HG02852 (cell line): ENCODE measurements around the gene PIEZO1.
A peak's percentile ranks its signal among the peaks of the same experiment; 100 is the strongest.
"Not testable (repeated sequence)": the region's sequence is repeated elsewhere in the genome, so short reads cannot be mapped to it uniquely, and the experiment has no call there.

Experiments
- ATAC-seq: cut with Tn5 transposase; IDR thresholded peaks from one replicate; pipeline ENCODE4 v1.9.1; 2021; ENCODE audit warnings: mild to moderate bottlenecking, moderate library complexity; ENCODE audit not compliant: unreplicated experiment

Gene PIEZO1

DNA sequence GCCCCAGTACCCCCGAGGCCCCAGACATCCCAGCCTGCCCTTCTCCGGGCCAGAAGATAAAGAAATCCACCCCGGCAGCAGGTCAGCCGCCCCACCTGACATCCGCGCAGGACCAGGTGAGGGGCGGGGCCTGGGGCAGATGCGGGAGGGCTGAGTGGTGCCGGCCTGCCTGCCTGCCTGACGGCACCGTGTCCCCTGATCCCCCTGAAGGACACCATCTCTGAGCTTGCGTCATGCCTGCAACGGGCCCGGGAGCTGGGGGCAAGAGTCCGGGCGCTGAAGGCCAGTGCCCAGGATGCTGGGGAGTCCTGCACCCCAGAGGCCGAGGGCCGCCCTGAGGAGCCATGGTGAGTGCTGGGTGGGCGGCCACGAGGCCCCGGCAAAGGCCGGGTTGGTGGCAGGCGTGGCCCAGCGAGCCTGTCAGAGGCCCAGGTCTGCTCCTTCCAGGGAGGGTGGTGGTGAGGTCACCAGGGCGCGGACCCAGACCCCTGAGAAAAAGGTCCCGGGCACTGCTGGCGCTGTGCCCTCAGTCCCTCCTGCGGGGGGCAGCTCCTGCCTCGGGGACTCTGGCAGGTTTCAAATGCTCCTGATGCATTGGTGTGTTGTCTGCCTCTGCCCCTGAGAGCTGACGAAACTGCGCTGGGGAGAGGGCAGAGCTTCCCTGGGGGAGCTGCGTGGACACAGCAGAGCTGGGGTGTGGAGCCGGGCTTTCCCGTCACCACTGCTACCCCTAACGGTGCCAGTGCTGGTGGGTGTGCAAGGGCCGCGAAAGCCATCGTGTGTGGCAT is 19.7 kb upstream of the PIEZO1 start:
- ATAC-seq = no peak

DNA sequence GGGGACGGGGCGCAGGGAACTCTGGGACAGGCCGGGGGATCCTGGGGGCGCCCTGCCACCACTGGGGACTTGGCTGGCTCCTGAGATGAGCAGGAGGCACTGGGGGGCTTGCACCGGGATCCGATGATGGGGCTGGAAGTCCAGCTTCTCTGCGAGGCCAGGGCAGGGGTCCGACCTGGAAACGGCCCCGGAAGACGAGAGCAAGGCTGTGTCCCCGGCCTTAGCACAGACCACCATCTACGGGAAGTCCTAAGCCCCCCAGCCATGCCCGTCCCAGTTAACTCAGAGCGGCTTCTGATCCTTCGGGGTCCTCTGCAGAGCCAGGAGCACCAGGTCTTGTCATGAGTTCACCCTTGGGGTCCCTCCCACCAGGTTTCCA is 19.1 kb upstream of the PIEZO1 start:
- ATAC-seq = no peak

DNA sequence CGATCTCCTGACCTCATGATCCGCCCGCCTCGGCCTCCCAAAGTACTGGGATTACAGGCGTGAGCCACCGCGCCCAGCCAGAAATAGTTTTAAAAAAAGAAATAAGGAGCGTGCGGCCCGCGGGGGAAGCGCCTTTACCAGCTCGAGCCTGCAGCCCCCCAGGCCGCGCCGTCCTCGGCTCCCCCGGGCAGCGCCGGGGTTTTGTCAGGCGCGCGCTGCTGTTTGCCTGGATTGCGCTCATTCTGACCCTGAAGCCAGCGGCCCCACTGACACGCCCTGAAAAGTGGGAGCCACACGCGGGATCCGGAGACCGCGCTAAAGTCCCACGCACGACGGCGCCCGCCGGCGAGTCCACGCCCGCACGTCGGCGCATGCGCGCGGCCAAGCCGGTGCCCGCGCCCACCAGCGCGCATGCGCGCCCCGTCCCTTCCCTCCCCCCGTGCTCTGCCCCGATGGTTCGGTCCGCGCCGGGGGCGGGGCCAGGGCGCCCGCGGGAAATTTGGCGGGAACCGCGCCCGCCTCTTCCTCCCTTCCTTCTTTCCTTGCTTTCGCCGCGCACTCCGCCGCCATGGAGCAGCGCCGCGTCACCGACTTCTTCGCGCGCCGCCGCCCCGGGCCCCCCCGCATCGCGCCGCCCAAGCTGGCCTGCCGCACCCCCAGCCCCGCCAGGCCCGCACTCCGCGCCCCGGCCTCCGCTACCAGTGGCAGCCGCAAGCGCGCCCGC is 18.4 kb upstream of the PIEZO1 start, which contains the start of gene CDT1:
Gene CDT1 (plus strand): TSS at position 526 of the 724 bp plus-strand sequence. CDS start 43 bp downstream, at position 569.
- ATAC-seq = no peak

DNA sequence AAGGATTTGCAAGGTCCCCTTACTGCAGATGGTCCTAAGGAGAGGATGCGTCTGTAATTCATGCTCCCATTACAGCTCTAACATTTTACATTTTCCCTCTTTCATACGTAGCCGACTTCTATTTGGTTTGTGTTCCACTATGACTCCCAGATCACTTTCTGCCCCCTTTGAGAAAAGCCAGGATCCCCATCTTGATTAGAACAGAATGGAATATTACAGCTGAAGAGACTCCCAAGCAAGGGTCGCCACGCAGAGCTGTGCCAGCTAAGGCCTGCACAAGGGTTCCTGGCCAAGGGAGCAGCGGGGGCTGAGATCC is 15.2 kb upstream of the PIEZO1 start:
- no peak for ATAC-seq

DNA sequence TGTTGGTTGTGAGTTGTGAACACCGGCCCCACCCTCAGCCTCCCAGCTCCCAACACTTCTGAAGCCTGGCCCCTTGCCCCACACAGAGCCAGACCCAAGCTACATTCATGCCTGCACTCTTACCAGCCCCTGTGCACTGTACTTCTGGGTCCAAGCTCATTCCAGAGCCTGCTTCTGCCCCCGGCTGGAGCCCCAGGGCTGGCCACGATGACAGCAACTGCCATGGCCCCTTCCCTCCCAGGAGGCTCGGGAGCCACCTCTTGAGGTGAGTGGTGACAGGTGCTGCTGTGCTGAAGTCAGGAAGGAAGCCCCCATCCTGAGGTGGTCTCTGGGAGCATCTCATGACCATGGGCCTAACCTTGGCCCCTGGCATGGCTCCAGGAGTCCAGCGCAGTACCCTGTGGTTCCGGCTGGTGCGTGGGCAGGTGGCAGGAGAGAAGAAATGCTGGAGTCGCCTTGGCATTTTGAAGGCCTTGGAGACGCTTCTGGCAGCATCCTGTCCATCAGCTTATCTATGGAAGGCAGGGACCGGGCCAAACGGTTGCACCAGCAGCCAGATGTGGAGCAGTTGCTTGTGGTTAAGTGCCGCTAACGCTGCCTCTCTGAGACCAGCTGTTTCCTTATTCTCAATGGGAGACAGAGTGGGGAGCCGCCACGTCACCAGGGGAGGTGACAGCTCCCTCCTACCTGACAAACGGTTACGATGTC is 14.7 kb upstream of the PIEZO1 start:
- ATAC-seq = no peak

DNA sequence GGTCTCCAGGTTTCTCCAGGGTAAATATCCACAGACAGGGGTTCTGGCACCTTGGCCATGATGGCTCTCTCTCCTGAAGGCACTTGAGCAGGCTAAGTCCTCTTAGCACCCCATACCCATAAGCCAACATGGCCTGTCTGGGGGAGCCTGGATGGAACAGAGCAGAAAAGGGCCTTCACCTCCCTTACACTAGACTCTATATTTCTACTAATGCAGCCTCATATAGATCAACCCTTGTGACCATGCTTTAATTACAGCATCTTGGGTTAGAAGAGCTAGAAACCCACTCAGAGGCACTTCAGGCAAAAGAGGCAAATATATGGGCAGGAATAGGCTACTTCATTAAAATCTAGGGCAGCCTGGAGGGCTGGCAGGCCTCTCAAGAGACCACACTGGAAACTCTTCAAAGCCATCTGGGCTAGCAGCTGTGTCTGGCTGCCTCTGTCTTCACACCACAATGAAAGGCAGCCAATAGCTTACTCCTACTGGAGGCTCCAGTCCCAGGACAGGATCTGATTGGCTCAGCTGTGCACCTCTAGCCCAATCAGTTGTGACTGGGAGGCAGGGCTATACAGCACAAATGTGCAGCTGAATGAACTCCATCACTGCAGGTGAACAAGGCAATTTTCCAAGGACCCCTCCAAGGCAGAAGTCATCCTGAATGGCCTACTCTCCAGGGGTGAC is 13.9 kb upstream of the PIEZO1 start:
- ATAC-seq = no peak

DNA sequence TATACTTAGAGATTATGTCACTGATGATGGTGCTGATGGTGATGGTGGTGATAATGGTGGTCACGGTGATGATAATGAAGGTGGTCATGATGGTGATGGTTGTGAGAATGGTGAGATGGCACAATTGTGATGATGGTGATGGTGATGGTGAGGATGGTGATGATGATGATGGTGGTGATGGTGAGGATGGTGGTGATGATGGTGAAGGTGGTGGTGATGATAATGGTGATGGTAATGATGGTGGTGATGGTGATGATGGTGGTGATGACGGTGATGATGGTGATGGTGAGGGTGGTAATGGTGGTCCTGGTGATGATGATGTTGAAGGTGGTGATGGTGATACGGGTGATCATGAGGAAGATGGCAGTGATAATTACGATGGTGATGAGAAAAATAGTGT is 13.1 kb upstream of the PIEZO1 start:
- ATAC-seq = no peak

DNA sequence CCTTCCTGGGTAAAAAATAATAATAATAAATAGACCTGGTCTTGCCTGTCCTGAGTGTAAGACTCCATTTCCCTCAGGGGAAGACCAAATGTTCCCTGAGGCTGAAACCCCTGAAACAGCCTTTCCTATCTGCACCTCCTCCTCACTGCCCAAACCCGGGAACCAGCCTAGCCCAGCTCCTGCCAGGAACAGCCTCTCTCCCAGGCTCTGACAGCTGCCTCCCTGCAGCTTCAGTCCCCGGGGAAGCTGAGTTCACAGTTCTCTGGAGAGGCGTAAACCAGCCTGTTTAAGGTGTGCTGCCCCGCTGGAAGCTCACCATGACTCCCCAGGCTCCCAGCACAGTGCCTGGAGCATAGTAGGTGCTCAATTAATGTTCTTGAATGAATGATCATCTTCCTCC is 11.3 kb upstream of the PIEZO1 start:
- ATAC-seq = no peak

DNA sequence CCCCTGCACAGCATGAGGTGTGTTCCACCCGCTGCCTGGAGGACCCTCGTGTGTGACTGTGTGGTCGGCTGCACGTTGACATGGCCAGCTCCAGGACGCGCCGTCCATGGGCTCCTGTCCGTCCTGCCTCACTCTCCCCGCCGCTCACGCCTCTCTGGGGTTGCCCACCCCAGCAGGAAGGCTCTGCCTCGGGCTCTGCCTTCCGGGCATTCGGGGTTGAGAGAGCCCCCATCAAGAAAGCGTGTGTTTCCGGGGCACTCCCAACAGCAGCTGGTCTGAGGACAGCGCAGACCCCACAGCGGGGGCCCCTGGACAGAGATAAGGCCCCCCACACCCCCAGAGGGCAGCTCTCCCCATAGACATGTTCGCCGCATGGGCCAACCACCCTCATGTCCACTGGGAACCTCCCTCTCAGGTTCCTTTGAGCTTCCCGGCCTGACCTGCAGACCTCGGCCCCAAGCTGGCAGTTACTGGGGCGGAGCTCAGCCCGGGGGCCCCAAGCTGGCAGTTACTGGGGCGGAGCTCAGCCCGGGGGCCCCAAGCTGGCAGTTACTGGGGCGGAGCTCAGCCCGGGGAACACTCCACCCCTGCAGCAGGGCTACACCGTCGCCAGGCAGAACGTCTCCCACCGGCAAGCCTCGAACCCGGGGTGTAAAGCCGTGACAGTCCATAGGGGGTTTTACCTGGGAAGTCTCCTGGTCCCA is 8.4 kb upstream of the PIEZO1 start:
- ATAC-seq = no peak

DNA sequence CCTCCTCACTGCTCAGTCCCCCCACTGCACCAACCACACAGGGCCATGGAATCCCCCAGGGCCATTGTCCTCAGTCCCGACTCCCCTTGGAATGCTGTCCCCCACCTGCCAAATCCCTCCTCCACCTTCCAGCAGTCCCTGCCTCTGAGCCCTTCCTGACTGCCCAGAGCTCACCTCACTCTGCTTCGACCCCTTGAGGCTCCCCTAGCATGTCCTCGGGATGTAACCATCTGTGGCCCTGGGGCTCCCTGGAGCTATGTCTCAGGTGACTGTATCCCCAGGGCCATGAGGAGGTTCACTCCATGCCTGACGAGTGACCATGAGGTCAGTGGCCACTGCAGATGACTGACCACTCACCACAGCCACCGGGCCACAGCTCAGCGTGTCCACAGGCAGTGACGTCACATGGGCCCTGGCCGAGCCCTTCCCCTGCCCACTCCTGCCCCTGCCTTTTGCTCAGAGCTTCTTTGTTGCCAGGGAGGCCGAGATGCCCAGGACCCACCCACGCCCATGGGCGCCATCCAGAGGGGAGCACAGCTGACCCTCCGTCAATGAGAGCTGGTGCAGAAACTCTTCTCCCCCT is 7.7 kb upstream of the PIEZO1 start:
- no peak for ATAC-seq

DNA sequence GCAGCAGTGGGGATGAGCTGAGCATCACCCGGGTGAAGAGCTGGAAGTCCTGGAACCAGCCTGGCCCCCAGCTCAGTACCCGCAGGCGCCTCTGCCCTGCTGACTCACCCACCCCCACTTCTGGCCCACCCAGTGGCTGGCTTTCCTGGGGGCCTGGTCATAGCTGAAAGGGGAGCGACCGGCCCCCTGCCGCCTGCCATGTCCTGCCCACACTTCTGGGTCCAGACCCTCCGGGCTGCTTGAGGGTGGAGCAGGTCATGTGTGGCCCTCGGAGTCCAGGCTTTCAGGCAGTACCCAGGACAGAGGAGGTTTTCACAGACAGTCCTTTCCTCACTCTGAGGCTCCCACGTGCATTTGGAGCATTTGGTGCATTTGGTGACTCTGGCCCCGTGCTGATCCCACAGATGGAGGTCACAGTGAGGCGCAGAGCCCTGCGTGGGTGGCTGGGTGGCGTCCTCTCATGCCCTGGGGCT is 7.1 kb upstream of the PIEZO1 start:
- ATAC-seq = no peak

DNA sequence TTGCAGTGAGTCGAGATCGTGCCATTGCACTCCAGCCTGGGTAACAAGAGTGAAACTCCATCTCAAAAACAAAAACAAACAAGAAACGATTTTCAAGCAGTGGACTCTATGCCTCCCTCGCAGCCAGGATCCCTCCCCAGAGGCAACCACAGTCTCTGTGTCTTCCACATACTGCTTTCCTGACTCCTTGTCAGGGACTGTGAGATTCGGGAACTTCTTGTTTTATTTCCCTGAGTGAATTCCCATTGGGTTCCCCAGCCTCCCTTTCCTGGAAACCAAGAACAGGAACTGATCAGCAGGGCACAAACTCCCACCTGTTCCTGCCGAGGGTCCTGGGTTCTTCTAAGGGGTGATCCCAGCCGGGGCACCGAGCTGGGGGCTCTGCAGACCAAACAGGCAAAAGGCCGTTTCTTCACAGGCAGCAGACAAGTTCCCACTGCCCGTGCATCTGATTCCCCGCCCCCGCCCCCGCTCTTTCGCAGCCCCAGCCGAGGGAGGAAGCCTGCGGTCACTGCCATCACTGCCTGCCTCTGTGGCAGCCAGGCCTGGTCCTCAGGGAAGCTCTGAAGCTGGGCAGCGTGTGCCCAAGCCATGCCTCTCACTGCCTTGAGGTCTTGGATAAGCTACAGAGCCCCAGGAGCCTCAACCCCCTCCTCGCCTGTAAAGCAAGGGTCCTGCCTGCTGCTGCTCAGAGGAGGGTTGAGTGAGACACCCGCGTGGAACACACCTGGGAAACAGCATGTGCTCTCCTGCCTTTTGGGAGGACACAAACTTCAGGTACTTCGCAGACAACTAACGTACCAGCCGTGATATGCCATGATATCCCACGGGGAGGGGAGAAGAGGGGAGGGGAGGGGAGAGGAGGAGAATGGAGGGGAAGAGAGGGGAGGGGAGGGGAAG is 5.5 kb upstream of the PIEZO1 start:
- no peak for ATAC-seq

DNA sequence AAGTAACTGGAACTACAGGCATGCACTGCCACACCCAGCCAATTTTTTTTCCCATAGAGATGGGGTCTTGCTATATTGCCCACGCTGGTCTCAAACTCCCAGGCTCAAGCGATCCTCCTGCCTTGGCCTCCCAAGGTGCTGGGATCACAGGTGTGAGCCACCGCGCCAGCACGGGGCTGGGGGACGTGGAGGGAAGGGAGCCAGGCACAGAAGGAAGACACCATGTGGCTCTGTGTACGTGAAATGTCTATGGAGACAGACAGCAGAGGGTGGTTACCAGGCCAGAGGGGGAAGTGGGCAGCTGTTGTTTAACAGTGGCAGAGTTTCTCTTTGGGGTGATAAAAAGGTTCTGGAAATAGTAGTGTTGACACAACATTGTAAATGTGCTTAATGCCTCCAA is 4.6 kb upstream of the PIEZO1 start:
- ATAC-seq = no peak

DNA sequence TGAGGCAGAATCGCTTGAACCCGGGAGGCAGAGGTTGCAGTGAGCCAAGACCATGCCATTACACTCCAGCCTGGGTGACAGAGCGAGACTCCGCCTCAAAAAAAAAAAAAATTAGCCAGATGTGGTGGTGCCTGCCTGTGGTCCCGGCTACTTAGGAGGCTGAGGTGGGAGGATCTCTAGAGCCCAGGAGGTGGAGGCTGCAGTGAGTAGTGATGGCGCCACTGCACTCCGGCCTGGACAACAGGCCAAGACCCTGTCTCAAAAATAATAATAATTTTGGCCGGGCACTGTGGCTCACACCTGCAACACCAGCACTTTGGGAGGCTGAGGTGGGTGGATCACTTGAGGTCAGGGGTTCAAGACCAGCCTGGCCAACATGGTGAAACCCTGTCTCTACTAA is 3.7 kb upstream of the PIEZO1 start:
- ATAC-seq = not testable (repeated sequence)

DNA sequence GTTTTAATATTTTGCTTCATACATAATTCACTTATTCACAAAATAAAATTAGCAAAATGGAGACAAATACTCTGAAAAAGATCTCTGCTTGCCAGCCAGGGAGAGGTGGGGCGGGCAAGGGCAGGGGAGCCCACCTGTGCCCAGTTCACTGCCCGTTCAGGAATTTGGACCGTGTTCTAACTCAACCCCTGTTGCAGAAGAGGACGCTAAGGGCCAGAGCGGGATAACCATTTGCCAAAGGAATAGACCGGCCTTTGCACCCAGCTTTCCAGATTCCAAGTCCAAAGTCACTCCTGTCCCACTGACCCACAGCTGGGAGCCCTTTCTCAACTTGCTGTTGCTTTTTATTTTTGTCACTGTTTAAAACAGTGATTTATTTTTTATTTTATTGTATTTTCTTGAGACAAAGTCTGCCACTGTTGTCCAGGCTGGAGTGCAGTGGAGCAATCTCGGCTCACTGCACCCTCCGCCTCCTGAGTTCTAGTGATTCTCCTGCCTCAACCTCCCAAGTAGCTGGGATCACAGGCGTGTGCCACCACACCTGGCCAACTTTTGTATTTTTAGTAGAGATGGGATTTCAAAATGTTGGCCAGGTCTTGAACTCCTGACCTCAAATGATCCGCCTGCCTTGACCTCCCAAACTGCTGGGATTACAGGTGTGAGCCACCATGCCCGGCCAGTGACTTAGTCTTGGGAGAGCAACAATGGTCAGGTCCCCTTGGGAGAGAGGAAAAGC is 2.7 kb upstream of the PIEZO1 start:
- no peak for ATAC-seq

DNA sequence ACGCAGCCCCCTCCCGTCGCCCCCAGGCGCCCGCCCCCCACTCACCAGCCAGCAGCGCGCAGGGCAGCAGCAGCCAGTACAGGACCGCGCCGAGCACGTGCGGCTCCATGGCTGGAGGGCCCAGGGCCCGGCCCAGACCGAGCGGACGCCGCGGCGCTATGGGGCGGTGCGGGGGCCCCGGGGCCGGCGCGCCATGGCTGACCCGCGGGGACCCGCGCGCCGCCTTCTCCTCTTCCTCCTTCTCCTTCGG is 239 bp downstream of the PIEZO1 start:
- peak; percentile 14 for ATAC-seq

DNA sequence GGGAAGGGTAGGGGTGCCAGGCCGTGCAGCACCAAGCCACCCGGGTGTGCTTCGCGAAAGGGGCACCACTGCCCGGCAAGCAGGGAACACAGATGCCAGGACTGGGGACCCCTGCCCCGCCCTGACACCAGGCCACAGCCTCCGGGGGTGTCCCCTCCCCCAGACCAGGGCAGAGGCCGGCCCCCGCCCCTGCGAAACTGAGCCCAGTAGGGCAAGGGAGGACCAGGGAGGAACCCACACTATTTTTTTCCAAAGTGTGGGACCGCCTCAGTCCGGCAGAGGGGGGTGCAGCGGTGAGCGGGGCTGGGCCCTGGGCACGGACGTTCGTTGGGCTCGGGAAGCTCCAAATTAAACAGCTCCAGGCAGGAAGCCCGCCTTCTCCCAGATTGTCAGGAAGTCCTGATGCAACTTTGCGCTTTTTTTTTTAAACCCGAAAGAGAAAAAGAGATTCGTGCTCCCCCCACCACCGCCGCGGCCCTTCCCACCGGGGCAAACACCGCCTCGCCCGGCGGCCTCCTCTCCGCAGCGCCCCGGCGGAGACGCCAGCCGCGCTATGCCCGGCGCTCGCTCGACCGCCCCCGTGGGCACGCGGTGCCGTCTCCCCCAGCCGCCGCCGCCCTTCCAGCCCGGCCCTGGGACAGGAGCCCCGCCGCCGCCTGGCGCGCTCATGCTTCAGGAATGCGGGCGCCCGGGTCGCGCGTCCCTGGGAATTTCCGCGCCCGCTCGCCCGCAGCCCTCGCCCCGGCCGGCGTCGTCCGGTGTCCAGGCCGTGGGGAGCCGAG is 755 bp downstream of the PIEZO1 start:
- ATAC-seq = peak; percentile 10
